HG03342 (cell line): ENCODE data around the gene BUD23.
"Not testable (repeated sequence)": the region's sequence is repeated elsewhere in the genome, so short reads cannot be mapped to it uniquely, and the experiment has no call there.

Experiments used
- ATAC-seq: cut with Tn5 transposase; IDR thresholded peaks from one replicate; pipeline ENCODE4 v1.9.1; 2021; ENCODE audit warnings: mild to moderate bottlenecking, moderate library complexity; ENCODE audit not compliant: unreplicated experiment

The BUD23 gene

GRCh38 chr7:73699370-73700068 is 16.1 kb downstream of the BUD23 start:
- no peak for ATAC-seq

- no peak for ATAC-seq
Observed at GRCh38 chr7:73700069-73700423, 16.6 kb downstream of the BUD23 start.

GRCh38 chr7:73700581-73701134 is 17.3 kb downstream of the BUD23 start:
- no peak for ATAC-seq

DNA sequence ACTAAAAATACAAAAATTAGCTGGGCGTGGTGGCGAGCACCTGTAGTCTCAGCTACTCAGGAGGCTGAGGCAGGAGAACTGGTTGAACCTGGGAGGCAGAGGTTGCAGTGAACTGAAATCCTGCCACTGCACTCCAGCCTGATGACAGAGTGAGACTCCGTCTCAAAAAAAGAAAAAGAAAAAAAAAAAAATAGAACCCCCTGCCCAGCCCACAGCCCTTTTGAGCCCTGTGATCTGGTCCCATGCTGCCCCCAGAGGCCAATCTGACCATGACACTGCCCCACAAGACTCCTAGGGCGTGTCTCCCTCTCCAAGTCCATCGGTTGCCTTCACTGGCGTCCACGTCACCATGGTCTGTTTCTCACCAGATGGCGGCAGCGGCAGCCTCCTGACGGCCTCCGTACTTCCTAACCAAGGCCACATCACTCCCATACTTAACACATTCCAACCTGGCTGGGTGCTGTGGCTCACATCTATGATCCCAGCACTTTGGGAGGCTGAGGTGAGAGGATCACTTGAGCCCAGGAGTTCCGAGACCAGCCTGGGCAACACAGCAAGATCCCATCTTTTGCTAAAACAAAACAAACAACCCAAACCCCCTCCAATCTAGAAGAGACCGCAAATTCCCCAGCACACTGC is 18.1 kb downstream of the BUD23 start:
- ATAC-seq, result no peak

DNA sequence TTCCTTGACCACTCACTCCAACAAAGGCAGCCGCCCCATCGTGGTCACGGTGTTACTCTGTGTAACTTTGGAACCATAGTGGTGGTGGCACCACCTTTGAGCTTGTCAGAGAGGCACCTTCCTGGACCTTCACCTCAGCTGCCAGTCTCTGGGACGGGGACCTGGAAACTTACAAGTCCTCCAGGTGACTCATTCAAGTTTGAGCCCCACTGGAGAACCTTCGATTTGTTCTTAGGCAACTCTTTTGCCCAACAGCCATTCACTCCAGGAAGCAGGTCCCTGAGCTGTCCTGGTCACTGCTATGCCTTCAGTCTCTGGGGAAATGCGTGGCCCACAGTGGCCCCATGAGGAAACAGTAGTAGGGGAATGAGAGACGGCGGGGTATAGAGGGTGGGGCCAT is 18.8 kb downstream of the BUD23 start:
- ATAC-seq, result no peak

GRCh38 chr7:73702665-73703064 is 19.3 kb downstream of the BUD23 start:
- ATAC-seq, result no peak

- ATAC-seq, result no peak
Observed at GRCh38 chr7:73703225-73703624, 19.8 kb downstream of the BUD23 start.

DNA sequence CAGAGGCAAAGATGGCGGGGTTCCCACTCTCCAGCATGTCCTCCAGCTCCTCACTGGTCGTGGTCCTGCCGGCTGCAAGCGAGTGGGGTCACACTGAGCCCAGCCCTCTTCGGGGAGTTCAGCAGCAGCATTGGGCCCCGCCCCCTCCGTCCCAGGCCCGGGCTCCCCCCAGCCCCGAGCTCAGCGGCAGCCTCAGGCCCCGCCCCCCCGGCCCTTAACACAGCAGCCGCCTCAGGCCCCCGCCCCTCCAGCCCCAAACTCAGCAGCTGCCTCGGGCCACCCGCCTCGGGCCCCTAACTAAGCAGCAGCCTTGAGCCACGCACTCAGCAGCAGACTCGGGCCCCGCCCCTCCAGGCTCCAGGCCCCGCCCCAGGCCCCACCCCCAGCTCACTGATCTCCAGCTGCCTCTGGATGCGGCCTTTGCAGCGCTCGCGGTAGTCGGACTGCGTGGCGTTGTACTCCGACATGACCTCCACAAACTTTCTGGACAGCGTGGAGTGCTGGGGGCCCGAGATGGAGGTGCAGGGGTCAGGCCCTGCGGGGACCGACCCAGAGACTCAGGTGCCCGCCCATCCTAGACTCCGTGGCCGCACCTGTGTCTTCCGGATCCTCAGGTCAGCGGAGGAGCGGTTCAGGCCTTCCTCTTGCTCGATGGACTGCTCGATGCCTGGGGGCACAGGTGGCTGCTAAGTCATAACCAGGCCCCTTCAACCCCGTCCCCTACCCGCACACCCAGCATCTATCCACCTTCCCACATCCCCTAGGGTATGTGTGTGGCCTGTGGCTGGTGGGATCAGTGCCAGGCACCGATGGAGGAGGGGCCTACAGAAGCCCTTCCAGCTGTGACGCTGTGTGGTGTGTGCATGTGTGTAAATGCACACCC is 20.6 kb downstream of the BUD23 start:
- ATAC-seq, result no peak

DNA sequence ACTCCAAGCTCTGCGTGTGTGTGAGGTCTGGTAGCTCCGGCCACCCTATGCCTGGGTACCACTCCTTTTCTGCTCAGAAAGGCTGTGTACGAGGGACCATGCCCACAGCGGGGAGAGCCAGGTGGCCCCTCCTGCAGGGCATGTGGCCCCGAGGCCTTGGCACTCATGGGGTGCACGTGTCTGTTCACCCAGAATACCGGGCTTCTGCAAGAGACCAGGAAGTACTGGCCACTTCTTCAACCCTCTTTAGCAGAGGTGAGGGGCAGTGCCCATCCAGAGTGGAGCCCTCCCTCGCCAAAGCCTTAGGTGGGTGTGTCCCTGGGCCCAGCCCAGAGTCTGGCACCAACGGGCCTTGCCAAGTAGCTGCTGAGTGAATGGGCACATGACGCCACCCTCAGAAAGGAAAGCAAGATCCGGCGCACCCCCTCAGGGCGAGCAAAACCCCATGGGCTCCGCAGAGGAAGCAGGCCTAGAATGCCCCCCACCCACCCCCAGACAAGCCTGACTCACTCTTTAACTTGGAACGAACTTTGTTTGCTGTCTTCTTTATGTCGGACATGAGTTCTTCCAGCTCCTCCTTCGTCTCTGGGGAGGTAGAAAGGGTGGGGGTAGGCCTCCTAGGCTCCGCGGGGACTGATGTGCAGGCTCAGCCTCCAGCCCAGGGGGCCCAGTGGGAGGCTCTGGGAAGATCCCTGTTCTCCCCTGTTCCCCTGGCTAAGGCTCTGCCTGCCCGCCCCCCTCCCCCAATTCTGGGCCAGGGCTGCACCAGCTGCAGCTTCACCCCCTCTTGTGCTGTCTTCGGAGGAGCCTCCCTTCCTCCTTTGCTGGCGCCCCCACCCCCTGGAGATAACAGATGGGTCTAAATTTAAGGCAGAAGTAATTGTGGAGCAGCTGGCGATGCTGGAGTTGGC is 21.5 kb downstream of the BUD23 start:
- ATAC-seq, result no peak

- no peak for ATAC-seq
Observed at GRCh38 chr7:73705551-73705920, 22.1 kb downstream of the BUD23 start.

- ATAC-seq, result no peak
Observed at GRCh38 chr7:73706126-73707044, 23.0 kb downstream of the BUD23 start.

DNA sequence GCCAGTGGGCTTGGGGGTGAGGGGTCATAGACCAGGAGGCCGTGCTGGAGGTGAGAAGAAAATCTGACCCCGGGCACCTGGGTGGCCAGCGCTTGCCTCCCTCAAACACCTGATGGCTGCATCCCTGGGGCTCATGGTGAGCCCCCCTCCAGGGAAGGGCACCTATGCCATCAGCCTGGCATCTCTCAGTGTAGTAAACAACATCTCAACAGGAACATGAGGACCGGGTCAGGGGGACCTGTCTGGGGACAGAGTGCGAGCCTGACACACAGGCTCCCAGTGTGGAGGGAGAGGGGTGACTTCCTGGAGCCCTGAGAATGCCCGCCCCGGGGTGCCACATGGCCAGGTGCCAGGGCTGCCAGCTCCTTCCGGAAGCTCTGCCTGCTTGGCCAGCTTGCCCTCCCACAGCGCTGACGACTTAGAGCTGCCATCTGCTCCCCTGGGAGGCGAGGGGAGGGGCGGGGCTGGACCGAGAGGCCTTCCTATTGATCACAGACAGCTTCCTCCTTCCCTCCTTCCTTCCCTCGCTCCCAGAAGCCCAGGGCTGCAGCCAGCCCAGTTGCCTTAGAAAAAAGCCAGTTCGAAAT is 23.7 kb downstream of the BUD23 start:
- ATAC-seq, result no peak

DNA sequence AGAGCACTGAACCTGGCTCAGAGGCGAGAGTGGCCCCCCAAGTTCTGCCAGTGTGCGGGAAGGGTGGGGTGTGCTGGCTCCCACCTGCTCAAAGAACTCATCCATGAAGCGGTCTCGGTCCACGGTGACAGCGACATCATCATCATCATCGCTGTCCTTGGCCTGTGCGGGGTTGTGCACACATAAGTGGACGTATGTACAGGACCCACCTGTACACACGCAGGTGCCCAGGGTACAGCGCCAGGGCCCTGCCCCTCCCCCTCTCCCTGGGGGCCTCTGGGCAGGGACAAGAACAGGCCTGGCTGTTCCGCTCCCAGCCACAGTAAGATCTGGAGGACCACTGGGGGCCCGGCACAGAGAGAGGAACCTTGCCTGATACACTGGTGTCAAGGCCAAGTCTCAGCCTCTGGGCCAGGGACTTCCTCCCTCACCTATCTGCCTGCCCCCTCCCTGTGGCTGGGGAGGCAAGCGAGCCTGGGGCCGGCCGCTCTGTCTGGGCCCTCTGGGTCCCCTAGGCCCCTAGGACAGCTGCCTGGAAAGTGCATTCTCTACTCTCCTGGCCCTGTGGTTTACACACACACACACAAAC is 25.7 kb downstream of the BUD23 start:
- ATAC-seq, result no peak

GRCh38 chr7:73712773-73713172 is 29.4 kb downstream of the BUD23 start:
- no peak for ATAC-seq

DNA sequence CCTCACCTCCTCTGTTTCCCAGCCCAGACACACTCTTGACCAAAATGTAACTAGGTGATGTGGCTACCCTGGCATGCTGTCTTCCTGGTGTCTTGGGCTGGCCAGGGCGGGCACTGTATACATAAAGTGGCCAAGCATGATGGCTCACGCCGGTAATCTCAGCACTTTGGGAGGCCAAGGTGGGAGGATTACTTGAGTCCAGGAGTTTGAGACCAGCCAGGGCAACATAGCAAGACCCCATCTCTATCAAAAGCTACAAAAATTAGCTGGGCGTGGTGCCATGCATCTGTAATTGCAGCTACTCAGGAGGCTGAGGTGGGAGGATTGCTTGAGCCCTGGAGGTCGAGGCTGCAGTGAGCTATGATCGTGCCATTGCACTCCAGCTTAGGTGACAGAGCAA is 29.9 kb downstream of the BUD23 start:
- ATAC-seq, result not testable (repeated sequence)

DNA sequence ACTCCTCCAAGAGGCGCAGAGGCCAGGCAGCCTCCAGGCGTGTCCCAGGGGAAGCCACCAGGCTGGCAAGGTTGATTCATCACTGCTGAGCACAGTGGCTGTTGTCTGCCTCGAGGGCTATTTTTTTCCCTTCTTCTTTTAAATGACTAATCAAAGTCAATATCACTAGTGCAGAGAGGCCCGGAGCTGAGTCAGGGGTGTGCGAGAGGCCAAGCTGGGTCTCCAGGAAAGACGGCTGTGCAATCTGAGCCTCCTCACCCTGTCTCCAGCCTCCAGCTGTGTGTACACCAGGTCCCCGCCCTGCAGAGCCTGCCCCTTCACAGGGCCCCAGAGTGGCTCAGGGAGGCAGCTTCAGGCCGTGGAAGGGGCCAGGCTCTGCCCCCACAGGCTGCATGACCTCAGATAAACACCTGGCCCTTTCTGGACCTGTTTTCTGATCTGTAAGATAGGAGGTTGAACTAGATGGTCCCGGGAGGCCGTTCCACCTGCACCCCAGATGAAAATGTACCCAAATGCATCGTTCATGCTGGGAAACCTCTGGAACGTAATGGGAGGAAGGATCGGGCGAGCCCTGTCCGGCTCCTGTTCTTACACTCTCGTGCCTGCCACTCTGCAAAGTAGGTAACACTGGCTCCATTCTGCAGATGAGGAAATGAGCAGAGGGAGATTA is 32.4 kb downstream of the BUD23 start:
- no peak for ATAC-seq

- ATAC-seq, result no peak
Observed at GRCh38 chr7:73716318-73716890, 33.0 kb downstream of the BUD23 start.
